ENCODE results near the gene ERGIC3.

Gene ERGIC3

GRCh38 chr20:35592339-35592974 is 50.6 kb downstream of the ERGIC3 start:
- no peaks in the 10 kb centered on the region for H3K27me3 ChIP-seq (ENCODE audit: control insufficient read depth in 1 of 2, insufficient read depth in 2 of 2, low read length in 2 of 2)
- no peak overlapping the region for H3K27ac ChIP-seq (ENCODE audit: low read depth, low read length)
- H3K4me3 ChIP-seq (ENCODE audit: low read depth in 1 of 2, low read length in 2 of 2): no peak overlapping the region
- H3K9ac ChIP-seq (ENCODE audit: low read depth in 1 of 2, low read length in 2 of 2): no peak overlapping the region
- H3K9me3 ChIP-seq (ENCODE audit: control insufficient read depth in 1 of 2, low read length in 2 of 2): no peaks in the 10 kb centered on the region
- H3K4me1 ChIP-seq (ENCODE audit: control insufficient read depth in 1 of 2, insufficient read depth in 2 of 2, low read length in 2 of 2): peaks cover 9 to 13% of the 10 kb centered on the region in 2 donors
- no peaks in the 10 kb centered on the region for H3K36me3 ChIP-seq (ENCODE audit: control insufficient read depth in 1 of 2, insufficient read depth in 2 of 2, low read length in 2 of 2)

- no peak overlapping the region for H3K9ac ChIP-seq (ENCODE audit: low read depth in 1 of 2, low read length in 2 of 2)
- H3K36me3 ChIP-seq (ENCODE audit: control insufficient read depth in 1 of 2, insufficient read depth in 2 of 2, low read length in 2 of 2): no peaks in the 10 kb centered on the region
These were observed 53.6 kb downstream of the ERGIC3 start for GRCh38 chr20:35595456-35595855.

GRCh38 chr20:35595901-35596300 is 54.0 kb downstream of the ERGIC3 start:
- peaks cover 3 to 4% of the 10 kb centered on the region in 2 donors for H3K27me3 ChIP-seq (ENCODE audit: control insufficient read depth in 1 of 2, insufficient read depth in 2 of 2, low read length in 2 of 2)
- H3K4me1 ChIP-seq (ENCODE audit: control insufficient read depth in 1 of 2, insufficient read depth in 2 of 2, low read length in 2 of 2): peaks cover 15 to 26% of the 10 kb centered on the region in 2 donors
- H3K36me3 ChIP-seq (ENCODE audit: control insufficient read depth in 1 of 2, insufficient read depth in 2 of 2, low read length in 2 of 2): no peaks in the 10 kb centered on the region
- no peak overlapping the region for H3K4me3 ChIP-seq (ENCODE audit: low read depth in 1 of 2, low read length in 2 of 2)
- no peaks in the 10 kb centered on the region for H3K9me3 ChIP-seq (ENCODE audit: control insufficient read depth in 1 of 2, low read length in 2 of 2)
- no peak overlapping the region for H3K9ac ChIP-seq (ENCODE audit: low read depth in 1 of 2, low read length in 2 of 2)
- no peak overlapping the region for H3K27ac ChIP-seq (ENCODE audit: low read depth, low read length)

More at GRCh38 chr20:35595456-35595855, 53.6 kb downstream of the ERGIC3 start:
- Histone ChIP-seq H3K9me3 (ENCODE audit: control insufficient read depth in 1 of 2, low read length in 2 of 2) (no peaks in the 10 kb centered on the region), H3K4me1 (ENCODE audit: control insufficient read depth in 1 of 2, insufficient read depth in 2 of 2, low read length in 2 of 2) (peaks cover 13 to 22% of the 10 kb centered on the region in 2 donors), H3K27ac (ENCODE audit: low read depth, low read length) (no peak overlapping the region), H3K27me3 (ENCODE audit: control insufficient read depth in 1 of 2, insufficient read depth in 2 of 2, low read length in 2 of 2) (no peaks in the 10 kb centered on the region), H3K4me3 (ENCODE audit: low read depth in 1 of 2, low read length in 2 of 2) (no peak overlapping the region)

- Histone ChIP-seq H3K36me3 (ENCODE audit: control insufficient read depth in 1 of 2, insufficient read depth in 2 of 2, low read length in 2 of 2) (no peaks in the 10 kb centered on the region), H3K4me1 (ENCODE audit: control insufficient read depth in 1 of 2, insufficient read depth in 2 of 2, low read length in 2 of 2) (peaks cover 20 to 34% of the 10 kb centered on the region in 2 donors), H3K4me3 (ENCODE audit: low read depth in 1 of 2, low read length in 2 of 2) (no peak overlapping the region), H3K27me3 (ENCODE audit: control insufficient read depth in 1 of 2, insufficient read depth in 2 of 2, low read length in 2 of 2) (peaks cover 7 to 8% of the 10 kb centered on the region in 2 donors), H3K9ac (ENCODE audit: low read depth in 1 of 2, low read length in 2 of 2) (no peak overlapping the region), H3K9me3 (ENCODE audit: control insufficient read depth in 1 of 2, low read length in 2 of 2) (no peaks in the 10 kb centered on the region), H3K27ac (ENCODE audit: low read depth, low read length) (no peak overlapping the region)
These were observed 55.3 kb downstream of the ERGIC3 start for GRCh38 chr20:35597186-35597585.

- Histone ChIP-seq H3K4me1 (ENCODE audit: control insufficient read depth in 1 of 2, insufficient read depth in 2 of 2, low read length in 2 of 2) (peaks cover 16 to 35% of the 10 kb centered on the region in 2 donors), H3K9ac (ENCODE audit: low read depth in 1 of 2, low read length in 2 of 2) (no peak overlapping the region), H3K27me3 (ENCODE audit: control insufficient read depth in 1 of 2, insufficient read depth in 2 of 2, low read length in 2 of 2) (peaks cover 7 to 8% of the 10 kb centered on the region in 2 donors), H3K4me3 (ENCODE audit: low read depth in 1 of 2, low read length in 2 of 2) (no peak overlapping the region), H3K9me3 (ENCODE audit: control insufficient read depth in 1 of 2, low read length in 2 of 2) (no peaks in the 10 kb centered on the region), H3K36me3 (ENCODE audit: control insufficient read depth in 1 of 2, insufficient read depth in 2 of 2, low read length in 2 of 2) (no peaks in the 10 kb centered on the region), H3K27ac (ENCODE audit: low read depth, low read length) (no peak overlapping the region)
These were observed 56.6 kb downstream of the ERGIC3 start for GRCh38 chr20:35598476-35598875.

GRCh38 chr20:35598899-35599775 is 57.3 kb downstream of the ERGIC3 start:
- Histone ChIP-seq H3K9ac (ENCODE audit: low read depth in 1 of 2, low read length in 2 of 2) (no peak overlapping the region), H3K4me3 (ENCODE audit: low read depth in 1 of 2, low read length in 2 of 2) (no peak overlapping the region), H3K36me3 (ENCODE audit: control insufficient read depth in 1 of 2, insufficient read depth in 2 of 2, low read length in 2 of 2) (no peaks in the 10 kb centered on the region), H3K4me1 (ENCODE audit: control insufficient read depth in 1 of 2, insufficient read depth in 2 of 2, low read length in 2 of 2) (peaks cover 16 to 35% of the 10 kb centered on the region in 2 donors), H3K27ac (ENCODE audit: low read depth, low read length) (no peak overlapping the region), H3K27me3 (ENCODE audit: control insufficient read depth in 1 of 2, insufficient read depth in 2 of 2, low read length in 2 of 2) (peaks cover 7 to 8% of the 10 kb centered on the region in 2 donors), H3K9me3 (ENCODE audit: control insufficient read depth in 1 of 2, low read length in 2 of 2) (no peaks in the 10 kb centered on the region)

GRCh38 chr20:35599776-35600120 is 57.9 kb downstream of the ERGIC3 start:
- Histone ChIP-seq H3K36me3 (ENCODE audit: control insufficient read depth in 1 of 2, insufficient read depth in 2 of 2, low read length in 2 of 2) (no peaks in the 10 kb centered on the region), H3K9ac (ENCODE audit: low read depth in 1 of 2, low read length in 2 of 2) (no peak overlapping the region), H3K4me3 (ENCODE audit: low read depth in 1 of 2, low read length in 2 of 2) (no peak overlapping the region), H3K4me1 (ENCODE audit: control insufficient read depth in 1 of 2, insufficient read depth in 2 of 2, low read length in 2 of 2) (peaks cover 16 to 35% of the 10 kb centered on the region in 2 donors), H3K27ac (ENCODE audit: low read depth, low read length) (no peak overlapping the region), H3K9me3 (ENCODE audit: control insufficient read depth in 1 of 2, low read length in 2 of 2) (no peaks in the 10 kb centered on the region), H3K27me3 (ENCODE audit: control insufficient read depth in 1 of 2, insufficient read depth in 2 of 2, low read length in 2 of 2) (peaks cover 7 to 8% of the 10 kb centered on the region in 2 donors)

- peaks cover 12 to 31% of the 10 kb centered on the region in 2 donors for H3K4me1 ChIP-seq (ENCODE audit: control insufficient read depth in 1 of 2, insufficient read depth in 2 of 2, low read length in 2 of 2)
- no peaks in the 10 kb centered on the region for H3K9me3 ChIP-seq (ENCODE audit: control insufficient read depth in 1 of 2, low read length in 2 of 2)
- H3K27me3 ChIP-seq (ENCODE audit: control insufficient read depth in 1 of 2, insufficient read depth in 2 of 2, low read length in 2 of 2): peaks cover 7 to 8% of the 10 kb centered on the region in 2 donors
- H3K27ac ChIP-seq (ENCODE audit: low read depth, low read length): no peak overlapping the region
- H3K9ac ChIP-seq (ENCODE audit: low read depth in 1 of 2, low read length in 2 of 2): peak overlapping the region; percentile 53 to 57
- no peaks in the 10 kb centered on the region for H3K36me3 ChIP-seq (ENCODE audit: control insufficient read depth in 1 of 2, insufficient read depth in 2 of 2, low read length in 2 of 2)
- peak overlapping the region; percentile 58 to 66 for H3K4me3 ChIP-seq (ENCODE audit: low read depth in 1 of 2, low read length in 2 of 2)
These were observed 58.5 kb downstream of the ERGIC3 start for GRCh38 chr20:35600176-35600992.

GRCh38 chr20:35600993-35601973 is 59.4 kb downstream of the ERGIC3 start:
- peak overlapping the region; percentile 58 to 66 for H3K4me3 ChIP-seq (ENCODE audit: low read depth in 1 of 2, low read length in 2 of 2)
- H3K9me3 ChIP-seq (ENCODE audit: control insufficient read depth in 1 of 2, low read length in 2 of 2): no peaks in the 10 kb centered on the region
- H3K27me3 ChIP-seq (ENCODE audit: control insufficient read depth in 1 of 2, insufficient read depth in 2 of 2, low read length in 2 of 2): peaks cover 7 to 8% of the 10 kb centered on the region in 2 donors
- H3K4me1 ChIP-seq (ENCODE audit: control insufficient read depth in 1 of 2, insufficient read depth in 2 of 2, low read length in 2 of 2): peaks cover 7 to 25% of the 10 kb centered on the region in 2 donors
- H3K27ac ChIP-seq (ENCODE audit: low read depth, low read length): no peak overlapping the region
- H3K9ac ChIP-seq (ENCODE audit: low read depth in 1 of 2, low read length in 2 of 2): peak overlapping the region; percentile 53 to 57
- H3K36me3 ChIP-seq (ENCODE audit: control insufficient read depth in 1 of 2, insufficient read depth in 2 of 2, low read length in 2 of 2): no peaks in the 10 kb centered on the region
